ENCODE results near the gene LRRC45. TPM values are rescaled to one million over a fixed set of nuclear protein-coding genes. Genes with fewer than 3 reads are reported as not detected.

The LRRC45 gene
- total RNA-seq, 4 donors from 2014 or later, result 0.29 to 14.2 (median 5.3) TPM

DNA sequence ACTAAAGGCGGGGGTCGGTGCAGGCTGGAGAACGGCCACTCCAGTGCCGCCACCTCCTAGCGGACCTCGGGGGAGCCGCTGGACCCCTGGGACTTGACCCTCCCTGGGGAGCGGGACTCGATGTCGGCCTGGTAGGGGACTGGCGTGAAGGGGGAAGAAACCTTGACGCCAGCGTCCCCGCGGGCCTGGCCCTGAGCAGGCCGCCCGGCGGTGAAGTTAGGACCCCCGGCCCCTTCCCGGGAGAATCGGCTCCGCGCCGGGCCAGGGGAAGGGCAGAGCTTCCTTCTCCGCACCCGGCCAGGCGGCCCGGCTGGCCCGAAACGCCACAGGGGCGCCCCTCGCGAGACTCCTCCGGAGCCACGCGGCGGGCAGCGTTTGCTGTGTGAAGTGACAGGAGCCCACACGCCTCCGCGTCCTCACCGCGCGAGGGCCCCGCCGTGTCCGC is 42.1 kb downstream of the LRRC45 start:
- no peaks in the 10 kb centered on the region for H3K36me3 ChIP-seq
- intact Hi-C loops (cut with DNase I; ENCODE audit: low total_unique reads), result no loop called here
- no peak for TF ChIP-seq POLR2A (IDR thresholded peaks at IDR 0.05)
- H3K9me3 ChIP-seq, result no peaks in the 10 kb centered on the region
- H3K27ac ChIP-seq, result peak overlapping the region; percentile 88 to 92
- DNase-seq, result no peak
- H3K4me3 ChIP-seq, result peak overlapping the region; percentile 69 to 75
- H3K4me1 ChIP-seq, result peaks cover 0 to 10% of the 10 kb centered on the region in 2 donors
- no peaks in the 10 kb centered on the region for H3K27me3 ChIP-seq

GRCh38 chr17:82065638-82066303 is 42.7 kb downstream of the LRRC45 start, which contains the start of gene DUS1L:
Gene DUS1L (minus strand): TSS chr17:82065804. CDS start chr17:82065059, 745 bp downstream.
- Histone ChIP-seq H3K4me3 (peak within 1 kb of the TSS; percentile 69 to 75), H3K4me1 (peaks cover 0 to 10% of the 10 kb centered on the region in 2 donors), H3K36me3 (no peaks in the 10 kb centered on the region), H3K27ac (peak within 1 kb of the TSS; percentile 88 to 92), H3K9me3 (no peaks in the 10 kb centered on the region), H3K27me3 (no peaks in the 10 kb centered on the region)
- peak; percentile 27 to 55 for TF ChIP-seq POLR2A (IDR thresholded peaks at IDR 0.05)
- TF ChIP-seq, protein P1, sequence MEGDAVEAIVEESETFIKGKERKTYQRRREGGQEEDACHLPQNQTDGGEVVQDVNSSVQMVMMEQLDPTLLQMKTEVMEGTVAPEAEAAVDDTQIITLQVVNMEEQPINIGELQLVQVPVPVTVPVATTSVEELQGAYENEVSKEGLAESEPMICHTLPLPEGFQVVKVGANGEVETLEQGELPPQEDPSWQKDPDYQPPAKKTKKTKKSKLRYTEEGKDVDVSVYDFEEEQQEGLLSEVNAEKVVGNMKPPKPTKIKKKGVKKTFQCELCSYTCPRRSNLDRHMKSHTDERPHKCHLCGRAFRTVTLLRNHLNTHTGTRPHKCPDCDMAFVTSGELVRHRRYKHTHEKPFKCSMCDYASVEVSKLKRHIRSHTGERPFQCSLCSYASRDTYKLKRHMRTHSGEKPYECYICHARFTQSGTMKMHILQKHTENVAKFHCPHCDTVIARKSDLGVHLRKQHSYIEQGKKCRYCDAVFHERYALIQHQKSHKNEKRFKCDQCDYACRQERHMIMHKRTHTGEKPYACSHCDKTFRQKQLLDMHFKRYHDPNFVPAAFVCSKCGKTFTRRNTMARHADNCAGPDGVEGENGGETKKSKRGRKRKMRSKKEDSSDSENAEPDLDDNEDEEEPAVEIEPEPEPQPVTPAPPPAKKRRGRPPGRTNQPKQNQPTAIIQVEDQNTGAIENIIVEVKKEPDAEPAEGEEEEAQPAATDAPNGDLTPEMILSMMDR (IDR thresholded peaks at IDR 0.05), result peak in 2 of 4 experiments; percentile 40 to 43
- intact Hi-C loops (cut with DNase I; ENCODE audit: low total_unique reads), result no loop called here
- DNase-seq, result peak; percentile 54 to 62

DNA sequence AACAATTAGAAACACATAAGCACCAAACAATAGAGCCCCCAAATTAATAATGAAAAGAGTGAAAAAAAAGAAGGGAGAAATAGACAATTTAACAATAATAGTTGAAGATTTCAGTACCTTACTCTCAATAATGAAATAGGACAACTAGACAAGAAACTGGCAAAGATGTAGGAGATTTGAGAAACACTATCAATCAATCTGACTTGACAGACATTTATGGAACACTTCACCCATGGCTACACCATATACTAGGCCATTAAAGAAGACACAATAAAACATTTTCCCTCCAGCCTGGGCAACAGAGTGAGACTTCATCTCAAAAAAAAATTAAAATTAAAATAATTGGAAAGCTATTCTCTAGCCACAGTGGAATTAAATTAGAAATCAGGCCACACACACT is 47.5 kb downstream of the LRRC45 start:
- H3K9me3 ChIP-seq, result no peaks in the 10 kb centered on the region
- H3K4me3 ChIP-seq, result no peak overlapping the region
- no peak for DNase-seq
- no peaks in the 10 kb centered on the region for H3K4me1 ChIP-seq
- TF ChIP-seq POLR2A (IDR thresholded peaks at IDR 0.05), result no peak
- TF ChIP-seq, protein P1 (IDR thresholded peaks at IDR 0.05), result no peak
- intact Hi-C loops (cut with DNase I; ENCODE audit: low total_unique reads), result no loop called here
- H3K36me3 ChIP-seq, result no peaks in the 10 kb centered on the region
- H3K27me3 ChIP-seq, result no peaks in the 10 kb centered on the region
- no peak overlapping the region for H3K27ac ChIP-seq

GRCh38 chr17:82072827-82073226 is 49.7 kb downstream of the LRRC45 start:
- H3K27me3 ChIP-seq, result no peaks in the 10 kb centered on the region
- no peak overlapping the region for H3K4me3 ChIP-seq
- H3K36me3 ChIP-seq, result no peaks in the 10 kb centered on the region
- H3K4me1 ChIP-seq, result no peaks in the 10 kb centered on the region
- intact Hi-C loops (cut with DNase I; ENCODE audit: low total_unique reads), result no loop called here
- no peak for DNase-seq
- no peak for TF ChIP-seq POLR2A (IDR thresholded peaks at IDR 0.05)
- TF ChIP-seq, protein P1 (IDR thresholded peaks at IDR 0.05), result no peak
- no peaks in the 10 kb centered on the region for H3K9me3 ChIP-seq
- no peak overlapping the region for H3K27ac ChIP-seq

GRCh38 chr17:82073446-82073845 is 50.3 kb downstream of the LRRC45 start:
- Histone ChIP-seq H3K27ac (no peak overlapping the region), H3K4me3 (no peak overlapping the region), H3K36me3 (no peaks in the 10 kb centered on the region), H3K4me1 (no peaks in the 10 kb centered on the region), H3K27me3 (no peaks in the 10 kb centered on the region), H3K9me3 (no peaks in the 10 kb centered on the region)
- intact Hi-C loops (cut with DNase I; ENCODE audit: low total_unique reads), result no loop called here
- no peak for TF ChIP-seq POLR2A (IDR thresholded peaks at IDR 0.05)
- TF ChIP-seq, protein P1 (IDR thresholded peaks at IDR 0.05), result no peak
- DNase-seq, result no peak

Data from uterus (tissue), 4 donors.